ENCODE results near the gene NRSN2. TPM values are rescaled to one million over a fixed set of nuclear protein-coding genes. Genes with fewer than 3 reads are reported as not detected.

NRSN2 gene
- total RNA-seq, 1 experiment from 2014 or later, result 22.7 TPM

DNA sequence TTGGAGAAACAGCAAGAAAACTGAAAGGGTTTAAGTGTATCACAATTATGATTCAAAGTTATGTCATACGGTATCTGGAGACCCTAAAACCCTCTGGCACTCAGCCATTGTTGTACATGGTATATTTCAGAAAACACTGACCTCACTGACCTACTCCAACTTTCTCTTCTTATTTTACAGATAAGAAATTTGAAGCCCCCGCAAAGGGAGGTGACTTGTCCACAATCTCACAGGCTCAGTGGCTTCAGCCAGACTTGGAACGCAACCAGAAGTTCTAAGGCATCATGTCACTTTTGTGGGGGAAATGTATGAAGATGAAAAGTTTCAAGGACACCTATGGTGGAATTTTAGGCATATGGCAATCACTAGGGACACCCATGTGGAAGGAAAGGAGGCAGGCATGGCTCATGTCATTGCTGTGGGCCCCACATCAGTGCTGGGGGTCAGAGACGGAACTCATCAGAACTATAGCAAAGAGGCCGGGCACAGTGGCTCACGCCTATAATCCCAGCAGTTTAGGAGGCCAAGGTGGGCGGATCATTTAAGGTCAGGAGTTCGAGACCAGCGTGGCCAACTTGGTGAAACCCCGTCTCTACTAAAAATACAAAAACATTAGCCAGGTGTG is 28.5 kb downstream of the NRSN2 start:
- Histone ChIP-seq H3K4ac (ENCODE audit: low read depth, low read length) (no peak overlapping the region), H3K9me3 (ENCODE audit: control insufficient read depth, low read depth, low read length) (no peaks in the 10 kb centered on the region), H3K27ac (ENCODE audit: insufficient read length, low read depth, low read length) (no peak overlapping the region), H2BK20ac (ENCODE audit: low read depth, low read length, poor library complexity, severe bottlenecking) (no peak overlapping the region), H3K79me1 (ENCODE audit: insufficient read depth, low read depth, low read length, poor library complexity, severe bottlenecking) (no peaks in the 10 kb centered on the region), H2BK120ac (ENCODE audit: low read depth, low read length, poor library complexity, severe bottlenecking) (no peak overlapping the region), H2BK12ac (ENCODE audit: insufficient read length, low read depth, low read length) (no peak overlapping the region), H3K14ac (ENCODE audit: insufficient read depth, low read length) (no peak overlapping the region), H3T11ph (ENCODE audit: low read length) (no peak overlapping the region), H3K79me2 (ENCODE audit: insufficient read depth, low read length) (no peaks in the 10 kb centered on the region), H3K23me2 (ENCODE audit: insufficient read length, low read depth, low read length, poor library complexity, severe bottlenecking) (no peaks in the 10 kb centered on the region), H2AK5ac (ENCODE audit: insufficient read length, low read length) (no peak overlapping the region), H2BK15ac (ENCODE audit: low read depth, low read length) (no peak overlapping the region), H3K4me2 (ENCODE audit: insufficient read depth, insufficient read length, low read length) (no peak overlapping the region), H4K8ac (replicated peaks; ENCODE audit: insufficient read length, low read depth, low read length) (no peak overlapping the region), H2BK5ac (ENCODE audit: insufficient read length, low read length) (no peak overlapping the region), H4K20me1 (ENCODE audit: control insufficient read depth, insufficient read depth, insufficient read length) (no peaks in the 10 kb centered on the region), H3K56ac (ENCODE audit: insufficient read length, low read depth, low read length) (no peak overlapping the region), H4K91ac (ENCODE audit: insufficient read length, low read depth, low read length) (no peak overlapping the region), H3K27me3 (ENCODE audit: insufficient read depth, low read length) (no peaks in the 10 kb centered on the region), H2AFZ (ENCODE audit: low read length) (no peak overlapping the region), H3K4me1 (ENCODE audit: insufficient read depth, low read length) (no peaks in the 10 kb centered on the region), H3K23ac (ENCODE audit: insufficient read length, low read depth, low read length) (no peak overlapping the region), H4K5ac (ENCODE audit: insufficient read length, low read depth, low read length) (no peak overlapping the region), H3K18ac (ENCODE audit: insufficient read length, low read depth, low read length) (no peak overlapping the region), H3K9ac (ENCODE audit: extremely low read depth, insufficient read length, low read length) (no peak overlapping the region)
- H3K27me3 Mint-ChIP-seq (ENCODE audit: low read depth), result peaks cover 4% of the 10 kb centered on the region
- H3K36me3 Mint-ChIP-seq (ENCODE audit: insufficient read depth in 1 of 3, low read depth in 3 of 3), result no peaks in the 10 kb centered on the region
- peaks cover 12 to 18% of the 10 kb centered on the region in 2 experiments for H3K4me1 Mint-ChIP-seq
- DNase-seq, result no peak
- WGBS (ENCODE audit: extremely low coverage, insufficient read length, low lambda C conversion rate), result no CpG with 5 or more reads among the region's 10 CpGs
- TF ChIP-seq, protein P1, sequence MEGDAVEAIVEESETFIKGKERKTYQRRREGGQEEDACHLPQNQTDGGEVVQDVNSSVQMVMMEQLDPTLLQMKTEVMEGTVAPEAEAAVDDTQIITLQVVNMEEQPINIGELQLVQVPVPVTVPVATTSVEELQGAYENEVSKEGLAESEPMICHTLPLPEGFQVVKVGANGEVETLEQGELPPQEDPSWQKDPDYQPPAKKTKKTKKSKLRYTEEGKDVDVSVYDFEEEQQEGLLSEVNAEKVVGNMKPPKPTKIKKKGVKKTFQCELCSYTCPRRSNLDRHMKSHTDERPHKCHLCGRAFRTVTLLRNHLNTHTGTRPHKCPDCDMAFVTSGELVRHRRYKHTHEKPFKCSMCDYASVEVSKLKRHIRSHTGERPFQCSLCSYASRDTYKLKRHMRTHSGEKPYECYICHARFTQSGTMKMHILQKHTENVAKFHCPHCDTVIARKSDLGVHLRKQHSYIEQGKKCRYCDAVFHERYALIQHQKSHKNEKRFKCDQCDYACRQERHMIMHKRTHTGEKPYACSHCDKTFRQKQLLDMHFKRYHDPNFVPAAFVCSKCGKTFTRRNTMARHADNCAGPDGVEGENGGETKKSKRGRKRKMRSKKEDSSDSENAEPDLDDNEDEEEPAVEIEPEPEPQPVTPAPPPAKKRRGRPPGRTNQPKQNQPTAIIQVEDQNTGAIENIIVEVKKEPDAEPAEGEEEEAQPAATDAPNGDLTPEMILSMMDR (conservative IDR thresholded peaks at IDR 0.05), result no peak
- H3K4me3 Mint-ChIP-seq, result no peak overlapping the region
- H3K27ac Mint-ChIP-seq, result no peak overlapping the region
- no peaks in the 10 kb centered on the region for H3K9me3 Mint-ChIP-seq
